ENCODE results near the gene MCUB.
A peak's percentile ranks its signal among the peaks of the same experiment; 100 is the strongest.

The MCUB gene

GRCh38 chr4:109690690-109691410 is 130.8 kb downstream of the MCUB start:
- no peak for DNase-seq

- DNase-seq: no peak
Observed at GRCh38 chr4:109691411-109691920, 131.4 kb downstream of the MCUB start.

DNA sequence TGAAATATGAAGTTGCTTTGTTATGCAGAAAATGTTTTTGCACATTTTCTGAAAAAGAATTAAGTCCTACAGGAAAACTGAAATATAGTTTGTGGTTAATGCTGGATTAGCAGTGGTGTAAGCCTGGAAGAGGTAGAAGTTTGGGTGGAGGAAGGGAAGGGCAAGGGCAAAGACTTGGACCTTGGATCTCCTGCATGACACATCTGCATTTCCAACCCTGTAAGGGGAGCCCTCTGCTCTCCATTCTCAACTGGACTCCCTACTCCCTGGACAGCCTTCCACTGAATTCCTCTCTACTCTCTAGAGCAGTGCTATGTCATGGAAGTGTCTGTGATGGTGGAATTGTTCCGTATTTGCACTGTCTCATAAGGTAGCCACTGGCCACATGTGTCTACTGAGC is 138.6 kb downstream of the MCUB start:
- no peak for DNase-seq

DNA sequence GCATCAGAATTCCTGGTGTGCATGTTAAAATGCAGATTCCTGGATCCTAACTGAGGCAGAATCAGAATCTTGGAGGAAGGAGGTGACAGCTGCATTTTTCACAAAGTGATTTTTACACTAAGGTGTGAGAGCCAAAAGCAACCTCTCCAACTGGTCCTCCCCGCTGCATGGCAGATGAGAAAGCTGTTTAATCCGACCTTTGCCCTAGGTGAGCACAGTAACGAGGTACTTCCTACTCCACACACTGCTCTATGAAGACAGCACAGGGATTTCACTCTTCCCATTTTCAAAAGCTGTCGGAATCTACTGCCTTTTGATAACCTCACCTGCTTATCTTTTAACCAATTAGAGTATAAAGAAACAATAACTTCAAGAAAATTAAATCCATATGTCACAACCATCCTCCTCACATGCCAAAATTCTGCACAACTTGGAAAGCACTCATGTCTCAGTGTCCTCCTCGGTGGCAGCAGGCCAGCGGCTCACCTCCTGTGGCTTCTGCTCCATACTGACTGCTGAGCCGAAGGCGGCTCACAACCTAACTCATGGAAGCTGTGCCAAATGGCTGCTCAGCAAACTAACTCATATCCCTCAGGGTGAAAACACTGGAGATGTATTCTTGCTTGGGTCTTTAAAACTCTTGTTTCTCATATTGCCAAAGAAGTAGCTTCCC is 139.6 kb downstream of the MCUB start:
- no peak for DNase-seq

DNA sequence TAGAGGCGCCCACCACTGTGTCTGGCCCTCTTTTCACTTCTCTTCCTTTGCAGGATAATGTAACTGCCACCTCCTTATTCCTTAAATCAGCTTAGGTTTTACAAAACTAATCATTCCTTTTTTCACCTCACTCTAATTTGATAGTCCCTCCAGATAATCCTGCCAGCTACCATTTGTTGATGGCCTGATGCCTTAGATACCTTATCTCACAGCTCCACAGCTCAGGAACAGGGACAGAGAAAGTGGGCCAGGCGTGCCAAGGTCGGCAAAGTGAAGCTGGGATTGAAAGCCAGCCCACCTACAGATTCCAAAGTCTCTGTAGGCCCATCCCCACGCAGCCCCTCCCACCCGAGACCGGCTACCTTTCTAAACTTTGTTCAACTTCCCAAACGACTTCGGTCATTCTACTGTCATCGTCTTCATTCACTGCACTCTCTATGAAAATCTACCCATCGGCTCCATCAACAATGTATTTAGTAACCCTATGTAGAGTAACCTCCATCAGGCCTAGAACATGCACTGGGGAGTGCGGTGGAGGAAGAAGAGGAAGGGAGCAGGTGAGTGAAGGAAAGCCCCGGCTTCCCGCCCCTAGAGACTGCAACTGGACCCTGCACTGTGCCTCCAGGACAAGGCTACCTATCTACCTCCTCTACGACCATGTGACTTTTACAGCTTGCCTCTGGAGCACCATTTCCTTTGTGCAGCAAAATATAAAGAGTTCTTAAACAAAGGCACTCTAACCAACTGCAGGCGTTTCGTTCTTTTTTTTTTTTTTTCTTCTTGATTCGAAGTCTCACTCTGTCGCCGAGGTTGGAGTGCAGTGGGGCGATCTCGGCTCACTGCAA is 141.7 kb downstream of the MCUB start:
- peak in 2 of 3 experiments; percentile 43 to 71 for DNase-seq

- peak; percentile 61 to 97 (median 96) for DNase-seq
Observed at GRCh38 chr4:109702950-109703663, 143.1 kb downstream of the MCUB start, which contains the start of gene CASP6. CASP6 (minus strand) TSS chr4:109703445; CDS start chr4:109703395, 50 bp downstream.

GRCh38 chr4:109703664-109704361 is 143.8 kb downstream of the MCUB start:
- peak in 2 of 3 experiments; percentile 36 to 65 for DNase-seq

- DNase-seq: no peak
Observed at GRCh38 chr4:109708435-109708834, 148.4 kb downstream of the MCUB start.

GRCh38 chr4:109708990-109709389 is 148.9 kb downstream of the MCUB start:
- no peak for DNase-seq

DNA sequence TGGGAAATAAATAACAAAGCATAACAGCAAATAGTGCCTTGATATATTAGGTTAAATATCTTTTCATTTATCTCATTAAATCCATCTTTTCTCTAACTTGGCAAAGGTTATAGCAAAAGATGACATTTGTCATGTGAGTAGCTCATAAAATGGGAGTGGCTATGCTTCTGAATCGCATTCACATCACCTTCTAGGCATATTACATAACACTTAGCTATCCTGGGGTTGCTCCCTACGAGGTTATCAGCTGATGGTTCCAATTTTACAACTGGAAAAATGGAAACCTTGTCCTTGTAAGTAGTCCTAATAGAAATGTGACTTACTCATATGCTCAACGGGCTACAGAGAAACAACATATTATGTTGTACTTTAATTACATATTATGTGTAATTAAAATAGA is 153.5 kb downstream of the MCUB start:
- DNase-seq: no peak

DNA sequence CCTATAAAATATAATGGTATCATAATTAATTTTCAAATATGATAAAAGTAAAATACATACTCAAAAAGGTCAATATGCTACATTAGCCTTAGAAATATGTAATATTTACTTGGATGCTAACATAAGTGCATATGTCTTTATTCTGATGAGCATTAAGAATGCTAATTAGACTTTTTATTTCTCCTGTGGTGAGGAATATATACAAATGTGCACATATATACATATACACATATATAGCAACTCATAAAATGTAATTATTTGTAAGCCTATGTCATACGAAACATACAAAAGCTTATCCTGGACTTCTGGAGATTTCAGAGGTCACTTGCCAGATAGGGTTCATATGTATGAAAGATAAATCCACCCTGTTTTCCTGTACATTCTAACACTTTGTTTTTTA is 158.7 kb downstream of the MCUB start:
- DNase-seq: no peak

- no peak for DNase-seq
Observed at GRCh38 chr4:109719604-109720003, 159.6 kb downstream of the MCUB start.

DNA sequence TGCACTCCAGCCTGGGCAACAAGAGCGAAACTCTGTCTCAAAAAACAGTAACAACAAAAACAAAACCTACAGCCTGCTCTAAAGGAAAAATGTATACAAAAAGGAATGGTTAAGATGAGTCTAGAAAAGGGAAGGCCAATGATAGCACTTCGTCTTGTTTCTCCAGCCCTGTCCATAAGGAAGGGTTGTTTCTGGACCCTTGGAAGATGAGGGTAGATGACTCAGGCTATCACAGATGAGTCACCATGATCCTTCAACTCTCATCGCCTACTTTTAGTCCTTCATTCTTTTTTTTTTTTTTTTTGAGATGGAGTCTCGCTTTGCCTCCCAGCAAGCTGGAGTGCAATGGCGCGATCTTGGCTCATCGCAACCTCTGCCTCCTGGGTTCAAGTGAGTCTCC is 161.0 kb downstream of the MCUB start:
- DNase-seq: no peak

DNA sequence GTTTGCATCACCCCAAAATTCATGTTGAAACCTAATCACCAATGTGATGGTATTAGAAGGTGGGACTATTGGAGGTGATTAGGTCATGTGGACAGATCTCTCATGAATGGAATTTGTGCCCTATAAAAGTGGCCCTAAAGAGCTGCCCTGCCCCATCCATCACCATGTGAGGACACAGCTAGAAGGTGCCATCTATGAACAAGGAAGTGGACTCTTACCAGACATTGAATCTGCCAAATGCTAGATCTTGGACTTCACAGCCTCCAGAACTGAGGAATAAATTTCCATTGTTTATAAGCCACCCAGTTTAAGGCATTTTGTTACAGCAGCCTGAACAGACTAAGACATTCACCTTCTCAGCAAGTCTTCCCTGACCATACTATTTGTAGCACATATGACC is 162.3 kb downstream of the MCUB start:
- DNase-seq: no peak

DNA sequence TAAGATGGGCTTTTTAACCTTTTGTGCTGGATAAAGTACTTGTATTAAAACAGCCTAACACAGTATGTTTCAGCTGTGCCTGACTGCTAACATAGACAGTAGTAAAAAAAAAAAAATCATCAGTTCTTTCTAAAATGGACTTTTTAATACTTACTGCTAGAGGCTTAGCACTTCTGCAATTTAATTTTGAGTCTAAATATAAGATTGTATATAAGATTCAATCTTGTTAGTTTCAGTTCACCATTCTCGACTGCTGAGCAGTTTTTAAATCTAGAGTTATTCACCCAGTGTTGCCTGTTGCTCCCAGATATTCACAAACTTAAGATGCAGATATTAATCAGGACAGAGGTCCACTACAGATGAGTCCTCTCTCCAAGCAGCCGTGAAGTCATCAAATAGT is 163.1 kb downstream of the MCUB start:
- no peak for DNase-seq

- DNase-seq: peak in 1 of 3 experiments; percentile 42
Observed at GRCh38 chr4:109728385-109728784, 168.3 kb downstream of the MCUB start.

GRCh38 chr4:109729117-109729717 is 169.2 kb downstream of the MCUB start:
- DNase-seq: peak in 2 of 3 experiments; percentile 26 to 34

GRCh38 chr4:109729718-109730618 is 169.9 kb downstream of the MCUB start, which contains the start of gene PLA2G12A:
PLA2G12A (minus strand) TSS chr4:109730070; CDS start chr4:109729809, 261 bp downstream.
- peak; percentile 82 to 93 (median 91) for DNase-seq

GRCh38 chr4:109730619-109731545 is 170.8 kb downstream of the MCUB start:
- peak in 1 of 3 experiments; percentile 22 for DNase-seq
